Activated CD8-positive, alpha-beta T cell treated with anti-CD3 and anti-CD28 coated beads for 36 hours (primary cell): ENCODE results near the gene CSNK2A1. TPM values are rescaled to one million over a fixed set of nuclear protein-coding genes. Genes with fewer than 3 reads are reported as not detected.
"Not testable (repeated sequence)": the region's sequence is repeated elsewhere in the genome, so short reads cannot be mapped to it uniquely, and the experiment has no call there.

Experiments
- ATAC-seq: fragments of 200-7000 bp; cut with Tn5 transposase; one replicate; pipeline ENCODE4 v1.10.0; 2021; ENCODE audit warnings: mild to moderate bottlenecking, moderate library complexity
- CTCF ChIA-PET: fragments of 350-600 bp; sonication (Branson Sonifier 250); formaldehyde crosslinking; loops from one replicate; lab custom pipeline; 2021; ENCODE audit warnings: antibody characterized with exemption; lab: Charles Lee
- POLR2A ChIA-PET: fragments of 350-600 bp; sonication (Branson Sonifier 250); formaldehyde crosslinking; loops from one replicate; lab custom pipeline; 2021; ENCODE audit warnings: antibody characterized with exemption; lab: Charles Lee
- DNase-seq: peaks from one replicate; pipeline ENCODE4 v3.0.0-alpha.2; 2020
- H3K27ac Mint-ChIP-seq: one replicate; pipeline ENCODE4 v1.8.0; 2021; ENCODE audit warnings: mild to moderate bottlenecking, mixed read lengths
- H3K27me3 Mint-ChIP-seq: one replicate; pipeline ENCODE4 v1.8.0; 2021; ENCODE audit warnings: mixed read lengths
- H3K36me3 Mint-ChIP-seq: one replicate; pipeline ENCODE4 v1.8.0; 2021; ENCODE audit warnings: low read depth, mixed read lengths
- H3K4me1 Mint-ChIP-seq: one replicate; pipeline ENCODE4 v1.8.0; 2021; ENCODE audit warnings: low read depth, mixed read lengths
- H3K4me3 Mint-ChIP-seq: one replicate; pipeline ENCODE4 v1.8.0; 2021; ENCODE audit warnings: mild to moderate bottlenecking, moderate library complexity, mixed read lengths
- H3K9me3 Mint-ChIP-seq: one replicate; pipeline ENCODE4 v1.8.0; 2021; ENCODE audit warnings: mixed read lengths
- intact Hi-C: fragments of 100-400 bp; cut with micrococcal nuclease; formaldehyde crosslinking; loops from one replicate; pipeline ENCODE4 v1.10.0; 2022
- total RNA-seq, 2 experiments: library from RNA; stranded (reverse); gene quantifications; one replicate each; pipeline ENCODE4 v1.2.3, GENCODE V29; 2021
- TF ChIP-seq, protein P1 (sequence below): fragments of 200-600 bp; IDR thresholded peaks from one replicate; pipeline ENCODE4 v1.8.0; 2022; ENCODE audit warnings: antibody characterized with exemption, mild to moderate bottlenecking

The CSNK2A1 gene
- total RNA-seq, 2 experiments from 2014 or later: 169 to 174 TPM

DNA sequence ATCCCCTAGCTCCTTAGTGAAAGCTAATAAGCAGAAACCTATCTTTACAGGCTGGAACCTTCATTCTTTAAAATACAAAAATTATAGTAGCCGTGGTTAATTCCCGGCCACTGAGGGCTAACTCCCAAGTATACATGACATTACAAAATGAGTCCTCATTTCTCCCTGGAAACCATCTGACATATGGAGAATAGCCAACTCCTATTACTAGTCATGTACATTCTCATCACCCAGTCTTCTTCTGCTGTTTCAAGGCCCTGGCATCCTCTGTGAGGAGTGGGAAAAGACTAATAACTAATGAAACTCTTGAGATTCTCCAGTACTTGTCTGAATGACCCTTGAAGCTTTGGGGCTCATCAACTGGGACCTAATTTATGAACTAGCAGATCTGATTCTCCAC lies 30.2 kb downstream of the CSNK2A1 start:
- ATAC-seq (no peak), DNase-seq (no peak)
- peaks cover 36% of the 10 kb centered on the region for H3K36me3 Mint-ChIP-seq
- ChIA-PET POLR2A (no interaction called here), CTCF (interaction anchor here (2.5 kb wide), 1 partner anchor 158 kb away, joined by 6 read pairs; no protein-coding TSS in a partner anchor)
- H3K4me3 Mint-ChIP-seq: no peak overlapping the region
- H3K27me3 Mint-ChIP-seq: no peaks in the 10 kb centered on the region
- no peak overlapping the region for H3K27ac Mint-ChIP-seq
- TF ChIP-seq, protein P1, sequence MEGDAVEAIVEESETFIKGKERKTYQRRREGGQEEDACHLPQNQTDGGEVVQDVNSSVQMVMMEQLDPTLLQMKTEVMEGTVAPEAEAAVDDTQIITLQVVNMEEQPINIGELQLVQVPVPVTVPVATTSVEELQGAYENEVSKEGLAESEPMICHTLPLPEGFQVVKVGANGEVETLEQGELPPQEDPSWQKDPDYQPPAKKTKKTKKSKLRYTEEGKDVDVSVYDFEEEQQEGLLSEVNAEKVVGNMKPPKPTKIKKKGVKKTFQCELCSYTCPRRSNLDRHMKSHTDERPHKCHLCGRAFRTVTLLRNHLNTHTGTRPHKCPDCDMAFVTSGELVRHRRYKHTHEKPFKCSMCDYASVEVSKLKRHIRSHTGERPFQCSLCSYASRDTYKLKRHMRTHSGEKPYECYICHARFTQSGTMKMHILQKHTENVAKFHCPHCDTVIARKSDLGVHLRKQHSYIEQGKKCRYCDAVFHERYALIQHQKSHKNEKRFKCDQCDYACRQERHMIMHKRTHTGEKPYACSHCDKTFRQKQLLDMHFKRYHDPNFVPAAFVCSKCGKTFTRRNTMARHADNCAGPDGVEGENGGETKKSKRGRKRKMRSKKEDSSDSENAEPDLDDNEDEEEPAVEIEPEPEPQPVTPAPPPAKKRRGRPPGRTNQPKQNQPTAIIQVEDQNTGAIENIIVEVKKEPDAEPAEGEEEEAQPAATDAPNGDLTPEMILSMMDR: no peak
- H3K4me1 Mint-ChIP-seq: peaks cover 63% of the 10 kb centered on the region
- H3K9me3 Mint-ChIP-seq: no peaks in the 10 kb centered on the region
- intact Hi-C loops: no loop called here

DNA sequence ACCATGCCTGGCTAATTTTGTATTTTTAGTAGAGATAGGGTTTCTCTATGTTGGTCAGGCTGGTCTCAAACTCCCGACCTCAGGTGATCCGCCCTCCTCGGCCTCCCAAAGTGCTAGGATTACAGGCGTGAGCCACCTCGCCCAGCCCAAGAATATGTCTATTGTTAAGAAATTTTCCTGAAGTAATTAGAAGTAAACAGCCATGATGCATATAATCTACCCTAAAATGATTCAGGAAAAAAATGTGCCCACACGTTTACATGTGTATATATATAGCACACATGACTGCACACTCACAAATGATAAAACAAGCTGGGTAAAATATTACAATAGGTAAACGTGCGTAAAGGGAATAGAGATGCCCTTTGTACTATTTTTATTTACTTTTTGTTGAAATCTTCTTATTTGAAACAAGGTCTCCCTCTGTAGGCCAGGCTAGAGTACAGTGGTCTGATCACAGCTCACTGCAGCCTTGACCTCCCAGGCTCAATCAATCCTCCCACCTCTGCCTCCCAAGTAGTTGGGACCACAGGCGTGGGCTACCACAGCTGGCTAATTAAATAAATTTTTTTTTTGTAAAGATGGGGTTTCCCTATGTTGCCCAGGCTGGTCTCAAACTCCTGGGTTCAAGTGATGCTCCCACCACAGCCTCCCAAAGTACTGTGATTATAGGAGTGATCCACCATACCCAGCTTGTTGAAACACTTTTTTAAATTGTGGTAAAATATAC lies 33.1 kb downstream of the CSNK2A1 start:
- DNase-seq, intact Hi-C loops, H3K4me3 Mint-ChIP-seq, H3K27me3 Mint-ChIP-seq, ATAC-seq, POLR2A ChIA-PET, H3K27ac Mint-ChIP-seq, H3K9me3 Mint-ChIP-seq: not testable (repeated sequence)
- H3K36me3 Mint-ChIP-seq: peaks cover 40% of the 10 kb centered on the region
- CTCF ChIA-PET: interaction anchor here (0.9 to 1.1 kb wide), 2 partner anchors 13 to 19 kb away, joined by 3 read pairs; no protein-coding TSS in a partner anchor
- H3K4me1 Mint-ChIP-seq: peaks cover 43% of the 10 kb centered on the region

DNA sequence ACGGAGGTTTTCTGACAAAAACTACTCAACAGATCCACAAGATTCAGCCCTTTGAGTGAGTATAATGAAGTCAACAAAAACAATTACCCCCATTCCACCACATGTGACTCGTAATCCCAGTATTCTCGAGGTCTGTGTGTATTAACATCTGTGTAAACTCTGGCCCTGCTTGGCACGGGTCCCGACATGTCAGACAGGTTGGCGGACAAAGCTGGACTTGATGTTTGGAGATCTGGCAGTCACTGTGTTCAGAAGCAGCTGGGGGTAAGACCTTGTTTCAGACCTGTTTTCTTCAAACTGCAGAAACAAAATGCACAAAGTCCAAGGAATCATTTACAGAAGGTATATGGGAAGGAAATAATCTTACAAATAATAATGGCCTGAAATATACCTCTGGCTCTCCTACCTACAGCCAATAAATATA lies 35.2 kb downstream of the CSNK2A1 start:
- H3K4me3 Mint-ChIP-seq, H3K9me3 Mint-ChIP-seq, H3K27me3 Mint-ChIP-seq, DNase-seq, ATAC-seq, H3K27ac Mint-ChIP-seq, intact Hi-C loops: not testable (repeated sequence)
- ChIA-PET CTCF (interaction anchor here (1.1 to 1.3 kb wide), 3 partner anchors 30 to 155 kb away, joined by 3 read pairs; no protein-coding TSS in a partner anchor), POLR2A (interaction anchor here (1.1 kb wide), 2 partner anchors 32 to 46 kb away, joined by 3 read pairs; no protein-coding TSS in a partner anchor)
- H3K36me3 Mint-ChIP-seq: peaks cover 34% of the 10 kb centered on the region
- H3K4me1 Mint-ChIP-seq: peaks cover 26% of the 10 kb centered on the region

- peaks cover 40% of the 10 kb centered on the region for H3K36me3 Mint-ChIP-seq
- H3K4me3 Mint-ChIP-seq: no peak overlapping the region
- peaks cover 22% of the 10 kb centered on the region for H3K4me1 Mint-ChIP-seq
- no peaks in the 10 kb centered on the region for H3K27me3 Mint-ChIP-seq
- DNase-seq (no peak), ATAC-seq (no peak)
- H3K9me3 Mint-ChIP-seq: no peaks in the 10 kb centered on the region
- CTCF ChIA-PET: interaction anchor here (1.1 kb wide), 2 partner anchors 30 to 154 kb away, joined by 3 read pairs; no protein-coding TSS in a partner anchor
- TF ChIP-seq, protein P1: no peak
- no peak overlapping the region for H3K27ac Mint-ChIP-seq
- intact Hi-C loops: no loop called here
- POLR2A ChIA-PET: interaction anchor here (1.1 kb wide), 1 partner anchor 46 kb away, joined by 3 read pairs; no protein-coding TSS in a partner anchor
These were observed 35.7 kb downstream of the CSNK2A1 start for GRCh38 chr20:507761-508332.

GRCh38 chr20:507006-507758 lies 36.4 kb downstream of the CSNK2A1 start:
- Mint-ChIP-seq H3K4me3 (no peak overlapping the region), H3K36me3 (peaks cover 44% of the 10 kb centered on the region), H3K9me3 (no peaks in the 10 kb centered on the region), H3K4me1 (peaks cover 16% of the 10 kb centered on the region), H3K27ac (no peak overlapping the region), H3K27me3 (no peaks in the 10 kb centered on the region)
- no peak for ATAC-seq
- TF ChIP-seq, protein P1: no peak
- ChIA-PET CTCF (no interaction called here), POLR2A (interaction anchor here (1.1 to 1.8 kb wide), 2 partner anchors 12 to 17 kb away, joined by 3 to 5 read pairs; no protein-coding TSS in a partner anchor)
- DNase-seq: no peak
- intact Hi-C loops: no loop called here
